SK-N-SH (cell line): ENCODE measurements around the gene TP53I11.

Source experiments
- ELF1 ChIP-seq: IDR thresholded peaks from 2 replicates; pipeline ENCODE4 v1.4.0; 2012
- GABPA ChIP-seq: IDR thresholded peaks from 2 replicates; pipeline ENCODE4 v1.4.0; 2012; ENCODE audit warnings: low read depth, mild to moderate bottlenecking
- MAX ChIP-seq: IDR thresholded peaks from 2 replicates; pipeline ENCODE4 v1.4.0; 2012; ENCODE audit warnings: low read depth
- NRF1 ChIP-seq: IDR thresholded peaks from 2 replicates; pipeline ENCODE4 v1.6.1; 2012; ENCODE audit warnings: low read depth, mild to moderate bottlenecking, low read length
- POLR2AphosphoS5 ChIP-seq: IDR thresholded peaks from 2 replicates; pipeline ENCODE4 v1.6.1; 2012; ENCODE audit warnings: low read depth, low read length
- RAD21 ChIP-seq: IDR thresholded peaks from 2 replicates; pipeline ENCODE4 v1.6.1; 2012; ENCODE audit warnings: mild to moderate bottlenecking, low read length
- RFX5 ChIP-seq: IDR thresholded peaks from 2 replicates; pipeline ENCODE4 v1.6.1; 2012; ENCODE audit warnings: mild to moderate bottlenecking, improper control_type of control experiment, low read length
- TAF1 ChIP-seq: IDR thresholded peaks from 2 replicates; pipeline ENCODE4 v1.6.1; 2012; ENCODE audit warnings: low read depth, mild to moderate bottlenecking, low read length, moderate library complexity, borderline replicate concordance
- USF2 ChIP-seq: fragments of 150-350 bp; IDR thresholded peaks from 2 replicates; pipeline ENCODE4 v1.6.1; 2017; ENCODE audit warnings: antibody characterized with exemption, low read length, low read depth, borderline replicate concordance
- YY1 ChIP-seq: IDR thresholded peaks from 2 replicates; pipeline ENCODE4 v1.4.0; 2012; ENCODE audit warnings: low read depth, mild to moderate bottlenecking
- TF ChIP-seq, protein P1 (sequence below): fragments of 200-600 bp; sonication (generic); IDR thresholded peaks from 2 replicates; pipeline ENCODE4 v1.6.1; 2017; ENCODE audit warnings: antibody characterized with exemption, mild to moderate bottlenecking, moderate library complexity

DNA sequence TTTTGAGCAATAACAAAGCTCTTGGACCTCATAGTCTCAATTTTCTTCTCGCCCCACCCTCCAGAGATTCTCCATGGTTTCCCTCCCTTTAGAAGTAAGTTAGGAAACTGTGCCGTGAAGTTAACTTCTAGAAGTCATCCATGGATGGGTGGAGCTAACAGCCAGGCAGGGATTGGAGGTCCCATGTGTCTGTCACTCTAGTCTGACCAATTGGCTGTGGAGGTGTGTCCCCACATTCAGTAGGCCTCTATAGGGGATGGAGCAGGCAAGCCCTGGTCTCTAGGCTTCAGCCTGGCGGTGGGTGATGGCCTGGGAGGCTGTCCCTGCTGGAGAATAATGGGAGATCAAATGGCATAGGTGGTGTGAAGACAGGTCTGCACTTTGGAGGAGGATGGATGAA lies 50.7 kb downstream of the TP53I11 start:
- TF ChIP-seq POLR2AphosphoS5 (no peak), ELF1 (no peak), RFX5 (no peak), TAF1 (no peak), GABPA (no peak), USF2 (no peak), RAD21 (no peak), MAX (no peak), YY1 (no peak), NRF1 (no peak)
- TF ChIP-seq, protein P1, sequence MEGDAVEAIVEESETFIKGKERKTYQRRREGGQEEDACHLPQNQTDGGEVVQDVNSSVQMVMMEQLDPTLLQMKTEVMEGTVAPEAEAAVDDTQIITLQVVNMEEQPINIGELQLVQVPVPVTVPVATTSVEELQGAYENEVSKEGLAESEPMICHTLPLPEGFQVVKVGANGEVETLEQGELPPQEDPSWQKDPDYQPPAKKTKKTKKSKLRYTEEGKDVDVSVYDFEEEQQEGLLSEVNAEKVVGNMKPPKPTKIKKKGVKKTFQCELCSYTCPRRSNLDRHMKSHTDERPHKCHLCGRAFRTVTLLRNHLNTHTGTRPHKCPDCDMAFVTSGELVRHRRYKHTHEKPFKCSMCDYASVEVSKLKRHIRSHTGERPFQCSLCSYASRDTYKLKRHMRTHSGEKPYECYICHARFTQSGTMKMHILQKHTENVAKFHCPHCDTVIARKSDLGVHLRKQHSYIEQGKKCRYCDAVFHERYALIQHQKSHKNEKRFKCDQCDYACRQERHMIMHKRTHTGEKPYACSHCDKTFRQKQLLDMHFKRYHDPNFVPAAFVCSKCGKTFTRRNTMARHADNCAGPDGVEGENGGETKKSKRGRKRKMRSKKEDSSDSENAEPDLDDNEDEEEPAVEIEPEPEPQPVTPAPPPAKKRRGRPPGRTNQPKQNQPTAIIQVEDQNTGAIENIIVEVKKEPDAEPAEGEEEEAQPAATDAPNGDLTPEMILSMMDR: no peak
